Lower leg skin (tissue), 3 donors: ENCODE measurements around the gene RAB17.

Source experiments
- POLR2A ChIP-seq, 2 donors: fragments of 450-650 bp; IDR thresholded peaks; one replicate each; pipeline ENCODE4 v1.6.1; 2016 to 2017; ENCODE audit warnings: antibody characterized with exemption in 2 of 2, mild to moderate bottlenecking in 1 of 2, moderate library complexity in 1 of 2
- TF ChIP-seq, protein P1 (sequence below), 3 donors: fragments of 450-650 bp; IDR thresholded peaks; one replicate each; pipeline ENCODE4 v1.5.1; 2016; ENCODE audit warnings: antibody characterized with exemption in 3 of 3, mild to moderate bottlenecking in 3 of 3, moderate library complexity in 2 of 3

DNA sequence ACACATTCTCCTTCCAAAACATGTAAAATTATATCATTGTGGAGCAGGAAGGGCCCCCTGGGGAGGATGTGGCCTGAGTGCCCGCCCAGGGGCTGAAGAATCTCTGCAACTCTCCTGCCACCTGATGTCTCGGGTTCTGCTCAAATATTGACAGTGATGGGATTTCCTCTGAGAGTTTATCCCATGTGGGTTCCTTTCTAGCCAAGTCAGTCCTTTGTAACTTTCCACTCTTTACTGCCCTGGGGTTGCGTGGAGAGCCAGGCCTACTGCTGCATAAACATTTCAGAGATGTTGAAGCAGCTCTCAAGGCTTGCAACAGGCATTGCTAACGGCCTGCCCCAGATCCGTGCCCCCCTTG, 4.0 kb upstream of the RAB17 start:
- TF ChIP-seq, protein P1, sequence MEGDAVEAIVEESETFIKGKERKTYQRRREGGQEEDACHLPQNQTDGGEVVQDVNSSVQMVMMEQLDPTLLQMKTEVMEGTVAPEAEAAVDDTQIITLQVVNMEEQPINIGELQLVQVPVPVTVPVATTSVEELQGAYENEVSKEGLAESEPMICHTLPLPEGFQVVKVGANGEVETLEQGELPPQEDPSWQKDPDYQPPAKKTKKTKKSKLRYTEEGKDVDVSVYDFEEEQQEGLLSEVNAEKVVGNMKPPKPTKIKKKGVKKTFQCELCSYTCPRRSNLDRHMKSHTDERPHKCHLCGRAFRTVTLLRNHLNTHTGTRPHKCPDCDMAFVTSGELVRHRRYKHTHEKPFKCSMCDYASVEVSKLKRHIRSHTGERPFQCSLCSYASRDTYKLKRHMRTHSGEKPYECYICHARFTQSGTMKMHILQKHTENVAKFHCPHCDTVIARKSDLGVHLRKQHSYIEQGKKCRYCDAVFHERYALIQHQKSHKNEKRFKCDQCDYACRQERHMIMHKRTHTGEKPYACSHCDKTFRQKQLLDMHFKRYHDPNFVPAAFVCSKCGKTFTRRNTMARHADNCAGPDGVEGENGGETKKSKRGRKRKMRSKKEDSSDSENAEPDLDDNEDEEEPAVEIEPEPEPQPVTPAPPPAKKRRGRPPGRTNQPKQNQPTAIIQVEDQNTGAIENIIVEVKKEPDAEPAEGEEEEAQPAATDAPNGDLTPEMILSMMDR (IDR thresholded peaks at IDR 0.05): no peak
- no peak for TF ChIP-seq POLR2A (IDR thresholded peaks at IDR 0.05)
